Stimulated activated CD8-positive, alpha-beta memory T cell treated with anti-CD3 and anti-CD28 coated beads, Interleukin-2, amount 100 ng/mL, for 1 hour (primary cell): ENCODE measurements around the gene NBAS.
"Not testable (repeated sequence)": the region's sequence is repeated elsewhere in the genome, so short reads cannot be mapped to it uniquely, and the experiment has no call there.

Experiments used
- DNase-seq, 2 donors: peaks; one replicate each; pipeline ENCODE4 v3.0.0-alpha.2; 2020; ENCODE audit warnings: low read depth in 2 of 2

The NBAS gene

GRCh38 chr2:15263976-15264685, 297.0 kb downstream of the NBAS start:
- no peak for DNase-seq

DNA sequence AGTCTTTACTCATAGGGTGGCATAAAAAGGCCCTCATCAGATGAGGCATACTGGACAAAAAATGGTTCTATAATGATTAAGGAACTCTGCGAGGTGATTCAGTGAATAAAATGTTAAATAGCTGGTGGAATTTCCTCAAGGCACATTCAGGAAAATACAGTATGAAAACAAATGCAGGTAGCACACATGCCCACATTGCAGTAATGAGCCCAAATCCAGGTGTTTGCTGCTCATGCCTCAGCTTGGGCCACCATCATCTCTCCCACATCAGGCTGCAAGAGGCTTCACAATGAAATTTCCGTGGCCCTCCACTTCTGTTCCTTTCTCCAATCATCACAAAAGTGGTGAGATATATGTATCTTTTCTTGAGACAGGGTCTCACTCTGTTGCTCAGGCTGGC, 298.3 kb downstream of the NBAS start:
- no peak for DNase-seq

DNA sequence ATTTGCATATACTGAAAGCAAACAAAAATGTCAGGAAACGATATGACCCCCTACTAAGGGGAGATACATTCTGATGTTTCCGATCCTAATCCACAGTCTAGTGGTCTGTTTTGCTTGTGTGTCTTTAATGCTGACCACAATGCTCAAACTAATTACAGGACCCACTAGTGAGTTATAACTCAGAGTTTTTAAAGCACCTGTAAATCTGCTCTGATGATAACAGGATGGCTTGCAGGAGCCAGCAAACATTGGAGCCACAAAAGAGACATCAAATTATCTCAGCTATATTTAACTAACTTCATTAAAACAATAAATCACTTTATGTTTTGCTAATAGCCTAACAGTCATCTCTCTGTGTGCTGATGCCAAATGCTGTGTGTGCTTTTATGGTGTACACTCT, 300.3 kb downstream of the NBAS start:
- no peak for DNase-seq

GRCh38 chr2:15260196-15260595, 300.9 kb downstream of the NBAS start:
- no peak for DNase-seq

DNA sequence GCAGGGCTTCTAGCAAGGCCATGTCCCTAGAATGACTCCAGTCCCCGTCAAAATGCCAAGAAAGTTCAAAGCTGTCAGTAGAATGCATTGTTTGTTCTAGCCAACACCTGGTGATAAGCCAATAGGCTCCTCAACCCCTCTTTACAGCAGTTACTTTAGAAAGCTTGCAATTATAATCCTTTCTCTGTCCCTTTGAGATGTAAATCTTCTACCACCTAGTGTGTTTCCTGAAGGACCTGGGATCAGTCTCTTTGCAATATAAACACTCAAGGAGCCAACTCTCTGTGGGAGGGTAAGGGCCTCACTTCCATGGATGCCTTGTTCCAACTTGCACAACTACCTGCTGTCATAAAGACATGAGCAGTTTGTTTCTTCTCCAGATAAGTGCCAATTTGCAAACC, 301.8 kb downstream of the NBAS start:
- DNase-seq: no peak

DNA sequence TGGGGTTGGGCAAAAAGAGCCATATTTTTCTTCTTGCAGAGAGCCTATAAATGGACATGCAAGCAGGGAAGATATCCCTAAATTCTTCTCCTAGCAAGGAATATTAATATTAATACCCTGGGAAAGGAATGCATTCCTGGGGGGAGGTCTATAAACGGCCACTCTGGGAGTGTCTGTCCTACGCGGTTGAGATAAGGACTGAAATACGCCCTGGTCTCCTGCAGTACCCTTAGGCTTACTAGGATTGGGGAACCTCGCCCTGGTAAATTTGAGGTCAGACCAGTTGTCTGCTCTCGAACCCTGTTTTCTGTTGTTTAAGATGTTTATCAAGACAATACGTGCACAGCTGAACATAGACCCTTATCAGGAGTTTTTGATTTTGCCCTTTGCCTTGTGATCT, 302.7 kb downstream of the NBAS start:
- DNase-seq: not testable (repeated sequence)

GRCh38 chr2:15253835-15254286, 307.3 kb downstream of the NBAS start:
- no peak for DNase-seq

GRCh38 chr2:15253247-15253646, 307.9 kb downstream of the NBAS start:
- DNase-seq: no peak

- DNase-seq: no peak
Observed at GRCh38 chr2:15251753-15252152, 309.4 kb downstream of the NBAS start.

GRCh38 chr2:15250946-15251345, 310.2 kb downstream of the NBAS start:
- DNase-seq: not testable (repeated sequence)

DNA sequence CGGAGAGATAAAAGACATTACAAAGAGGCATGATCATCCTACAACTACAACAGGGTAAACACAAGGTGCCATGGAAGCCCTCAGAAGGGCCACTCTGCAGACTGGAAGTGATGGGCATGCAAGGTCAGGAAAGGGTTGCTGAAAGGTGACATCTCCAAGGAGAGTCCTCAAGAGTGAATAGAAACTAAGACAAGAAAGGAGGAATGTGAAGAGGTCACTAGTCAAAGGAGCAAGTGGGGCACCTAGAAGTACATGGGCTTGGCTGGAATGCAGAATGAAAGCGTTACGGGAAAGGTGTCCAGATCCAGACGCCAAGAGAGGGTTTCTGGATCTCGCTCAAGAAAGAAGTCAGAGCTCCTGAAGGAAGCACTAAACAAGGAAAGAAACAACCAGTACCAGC, 314.3 kb downstream of the NBAS start:
- DNase-seq: no peak

GRCh38 chr2:15243762-15244161, 317.4 kb downstream of the NBAS start:
- no peak for DNase-seq

DNA sequence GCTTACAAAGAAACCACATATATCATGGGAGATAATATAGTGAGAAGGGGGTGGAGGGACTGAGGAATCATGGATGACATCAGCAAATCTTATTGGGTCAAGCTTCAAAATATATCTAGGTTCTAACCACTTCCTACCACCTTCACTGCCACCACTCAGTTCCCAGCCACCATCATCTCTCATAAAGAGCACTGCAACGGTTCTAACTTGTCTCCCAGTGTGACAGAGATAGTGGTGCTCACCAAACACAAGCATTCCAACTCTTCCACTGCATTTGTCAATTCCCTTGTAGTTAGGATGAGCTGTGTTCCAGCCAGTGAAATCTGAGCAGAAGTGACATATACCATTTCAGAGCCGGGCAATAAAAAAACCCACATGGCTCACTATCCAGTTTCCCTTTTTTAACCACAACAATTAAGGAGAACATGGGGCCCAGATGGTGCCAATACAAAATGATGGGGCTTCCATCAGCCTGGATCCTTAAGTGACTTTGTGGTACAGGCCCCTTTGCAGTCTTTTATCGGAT, 318.1 kb downstream of the NBAS start:
- DNase-seq: no peak

DNA sequence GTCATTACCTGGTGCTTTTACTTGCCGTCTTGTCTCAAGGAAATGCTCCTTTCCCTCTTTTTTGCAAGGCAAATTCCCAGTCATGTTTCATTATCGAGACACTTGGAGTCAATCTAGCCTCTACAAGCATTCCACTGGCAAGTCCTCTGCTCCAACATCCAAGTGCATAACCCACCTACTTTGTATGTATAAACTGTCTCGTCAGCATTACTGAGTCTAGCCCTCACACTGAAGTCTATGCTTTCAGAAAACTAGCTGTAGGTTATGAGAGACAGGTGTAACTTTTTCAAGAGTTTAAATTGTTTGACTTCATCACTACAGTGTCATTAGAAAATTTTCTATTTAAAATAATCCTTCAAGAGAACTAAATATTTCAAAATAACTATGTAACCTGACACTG, 319.2 kb downstream of the NBAS start:
- no peak for DNase-seq

DNA sequence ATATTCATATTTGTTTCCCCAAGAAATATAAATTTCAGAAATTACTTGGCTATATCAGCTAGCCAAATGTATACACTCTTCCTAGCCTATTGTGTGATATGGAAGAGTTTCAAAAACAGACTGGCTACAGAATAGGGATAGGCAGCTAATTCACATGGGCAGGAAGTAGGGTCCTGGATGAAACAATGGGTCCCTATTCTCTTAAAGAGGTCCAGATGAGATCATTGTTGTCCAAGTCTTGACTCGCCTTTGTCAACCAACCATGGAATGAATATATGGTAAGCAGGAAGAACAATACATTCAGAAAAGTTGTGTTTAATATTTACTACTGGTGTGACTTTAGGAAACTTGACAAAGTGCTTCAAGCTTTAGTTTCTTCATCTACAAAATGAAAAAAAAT, 319.9 kb downstream of the NBAS start:
- DNase-seq: no peak

- DNase-seq: no peak
Observed at GRCh38 chr2:15238028-15238427, 323.1 kb downstream of the NBAS start.

DNA sequence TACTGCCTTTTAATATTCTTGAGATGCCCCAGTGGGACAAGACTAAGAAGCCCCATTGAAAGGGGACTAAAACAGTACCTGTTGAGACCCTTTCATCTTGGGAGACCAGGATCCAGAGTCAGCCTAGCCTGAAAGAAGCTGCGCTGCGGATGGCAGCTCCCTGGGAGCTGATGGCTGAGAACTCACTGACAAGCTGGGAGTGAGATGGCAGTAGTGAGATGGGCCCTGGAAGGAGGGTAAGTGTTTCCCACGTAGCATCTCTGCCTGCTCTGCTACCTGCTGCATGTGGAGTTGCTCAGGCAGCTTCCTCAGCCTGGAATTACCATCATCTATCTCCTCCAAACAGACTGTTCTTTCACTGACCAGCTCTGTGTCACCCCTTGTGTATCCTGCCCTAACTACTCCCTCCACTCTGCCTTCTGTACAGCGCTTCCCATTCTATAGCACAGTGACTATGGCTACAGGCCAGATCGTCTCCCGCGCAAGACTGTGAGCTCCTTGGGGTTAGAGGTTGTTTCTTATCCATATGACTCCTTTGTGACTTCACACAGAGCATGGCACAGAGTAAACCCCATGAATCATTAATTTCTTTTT, 330.4 kb downstream of the NBAS start:
- no peak for DNase-seq

GRCh38 chr2:15226661-15227060, 334.5 kb downstream of the NBAS start:
- no peak for DNase-seq

- no peak for DNase-seq
Observed at GRCh38 chr2:15225131-15225530, 336.0 kb downstream of the NBAS start.

DNA sequence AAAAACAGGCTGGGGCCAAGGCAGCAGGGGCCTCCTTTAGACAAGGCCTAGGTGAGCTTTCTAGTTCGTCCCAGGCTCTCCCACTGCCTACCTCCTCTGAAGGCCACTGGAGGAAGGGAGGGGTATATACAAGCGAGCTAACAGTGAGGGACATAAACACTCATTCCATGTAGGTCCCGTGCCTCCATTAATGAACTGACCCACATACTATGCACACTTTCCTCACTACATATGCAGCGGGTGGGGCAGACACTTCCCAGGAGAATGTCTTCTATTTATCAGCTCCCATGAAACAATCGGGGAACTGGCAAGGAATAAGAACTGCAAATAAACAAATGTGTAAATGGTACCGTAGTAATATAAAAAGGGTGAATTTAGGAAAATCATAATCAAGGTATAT, 336.5 kb downstream of the NBAS start:
- DNase-seq: no peak

- DNase-seq: no peak
Observed at GRCh38 chr2:15223887-15224286, 337.2 kb downstream of the NBAS start.

DNA sequence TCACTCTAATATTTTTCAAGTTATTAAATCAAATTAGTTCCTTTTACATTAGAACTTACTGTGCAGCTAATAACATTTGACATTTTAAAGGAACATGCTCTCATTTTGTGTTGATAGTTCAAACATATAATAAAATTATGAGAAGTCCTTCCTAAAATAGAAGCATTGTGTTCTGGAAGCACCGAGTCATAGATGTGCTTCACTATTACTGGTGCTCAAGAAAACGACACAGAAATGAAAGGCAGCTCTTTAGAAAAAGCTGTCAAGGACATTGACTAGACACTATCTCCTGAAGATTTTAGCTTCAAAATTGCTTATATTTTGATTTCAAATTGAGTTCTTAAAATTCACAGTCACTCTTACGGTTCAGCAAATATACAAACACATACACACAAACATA, 338.3 kb downstream of the NBAS start:
- DNase-seq: no peak

DNA sequence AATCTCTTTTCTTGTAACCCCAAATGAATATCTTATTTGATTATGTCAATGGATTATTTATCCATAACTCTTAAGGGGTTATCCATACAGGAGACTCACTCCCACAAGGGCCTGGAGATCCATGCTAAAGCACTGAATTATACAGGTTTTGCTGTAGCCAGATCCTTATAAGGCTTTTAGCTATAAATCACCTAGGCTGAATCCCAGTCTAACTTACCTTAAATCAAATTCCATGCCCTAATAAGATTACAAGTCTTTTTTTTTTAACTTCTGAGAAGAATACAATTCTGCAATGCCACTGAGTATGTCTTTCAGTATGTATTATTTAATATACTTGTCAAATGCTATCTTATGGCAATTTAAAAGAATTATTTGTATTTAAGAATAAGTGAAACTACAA, 340.5 kb downstream of the NBAS start:
- DNase-seq: no peak
